ENCODE data around the gene ZNF112.
"Not testable (repeated sequence)": the region's sequence is repeated elsewhere in the genome, so short reads cannot be mapped to it uniquely, and the experiment has no call there.

ZNF112 gene

DNA sequence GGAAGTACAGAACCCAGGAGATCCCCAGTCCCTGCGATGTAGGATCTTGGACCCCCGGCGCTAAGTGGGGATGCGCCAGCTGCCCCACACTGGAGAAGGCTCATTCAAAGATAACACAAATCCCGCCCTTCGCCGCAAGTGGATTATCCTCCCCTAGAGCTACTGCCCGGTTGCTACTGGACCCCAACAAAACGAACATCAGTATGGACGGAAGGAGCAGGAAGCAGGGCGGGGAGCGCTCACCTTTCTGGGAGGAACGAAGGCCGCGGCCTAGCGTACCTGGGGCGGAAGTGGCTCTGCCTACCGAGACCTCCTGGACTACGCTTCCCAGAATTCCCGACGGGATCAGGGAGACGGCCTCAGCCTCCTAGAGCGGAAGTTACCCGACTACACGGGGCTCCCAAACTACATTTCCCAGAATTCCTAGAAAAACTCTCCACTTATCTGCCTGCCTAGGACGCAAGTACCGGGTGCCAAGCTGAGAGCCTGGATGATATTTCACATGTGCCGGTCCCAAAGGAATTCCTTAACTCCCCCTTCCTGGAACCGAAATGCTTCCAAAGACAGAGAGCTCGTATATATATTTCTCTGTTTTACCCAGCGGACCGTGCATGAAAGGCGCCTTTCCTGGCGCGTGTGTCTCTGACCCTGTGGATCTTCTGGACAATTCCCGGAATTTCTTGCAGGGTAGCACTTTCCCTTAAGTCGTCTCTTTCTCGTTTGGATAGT is at the start of gene ZNF112:
ZNF112 (minus strand) TSS at position 298 of the 729 bp plus-strand sequence. CDS start 16,141 bp downstream, outside the sequence.
- no peaks in the 10 kb centered on the region for H3K36me3 ChIP-seq
- no peak within 1 kb of the TSS for H3K4me2 ChIP-seq
- no peak within 1 kb of the TSS for H3K9ac ChIP-seq

DNA sequence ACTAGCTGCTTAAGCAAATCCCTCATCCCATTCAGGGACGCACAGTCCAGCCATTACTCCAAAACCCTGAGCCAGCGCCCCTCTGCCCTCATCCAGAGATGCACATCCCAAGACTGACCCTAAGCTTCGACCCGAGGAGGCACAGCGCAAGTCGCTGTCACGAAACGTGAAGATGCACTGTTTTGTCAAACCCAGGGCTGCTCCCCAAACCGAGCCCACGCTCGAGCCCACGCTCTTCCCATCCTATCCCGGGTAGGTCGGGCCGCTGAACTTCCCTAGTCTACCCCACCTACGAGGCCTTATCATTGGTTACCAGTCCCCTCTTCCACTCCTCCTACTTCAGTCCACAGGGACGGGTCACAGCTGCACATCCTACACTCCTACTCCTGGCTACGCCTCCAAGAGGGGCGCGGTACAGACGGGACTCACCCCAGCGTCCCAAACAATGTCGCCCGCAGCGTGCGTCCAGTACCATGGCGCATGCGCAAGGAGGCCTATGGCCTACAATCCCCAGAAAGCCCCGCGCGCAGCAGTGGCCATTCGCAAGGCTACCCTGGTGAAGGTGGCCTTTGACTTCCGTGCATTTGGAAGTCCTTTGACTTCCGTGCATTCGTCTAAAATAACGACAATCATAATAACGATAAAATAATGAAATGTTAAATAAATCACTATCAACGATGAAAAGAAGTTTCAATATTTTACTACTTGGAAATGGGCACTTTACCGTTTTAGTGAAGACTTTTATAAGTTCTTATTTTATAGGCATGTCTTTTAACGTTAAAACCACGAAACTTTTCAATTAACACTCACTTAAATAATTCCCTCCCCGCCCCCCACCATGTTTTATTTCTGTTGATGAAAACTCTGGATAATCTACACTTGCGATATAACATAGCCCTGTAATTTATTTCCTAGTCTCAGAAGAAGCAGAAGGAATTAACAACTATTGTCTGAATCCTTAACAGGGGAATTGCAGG is 44.9 kb upstream of the ZNF112 start, which contains the start of gene ZNF285:
ZNF285 (minus strand) TSS at position 470 of the 977 bp plus-strand sequence. CDS start 4,395 bp downstream, outside the sequence.
- TF ChIP-seq Cebpa-rat (IDR thresholded peaks at IDR 0.05), result no peak
- peaks cover 0 to 6% (median 2%) of the 10 kb centered on the region in 10 experiments; a peak in 6 of 20 replicates for H3K4me1 ChIP-seq
- peak within 1 kb of the TSS; percentile 60 to 91 (median 83) for H3K4me2 ChIP-seq
- peaks cover 4 to 13% (median 11%) of the 10 kb centered on the region in 11 experiments; a peak in 18 of 22 replicates for H3K36me3 ChIP-seq
- peak within 1 kb of the TSS in 9 of 11 experiments; percentile 9 to 63 (median 44); a peak in 13 of 22 replicates for H3K27ac ChIP-seq
- H4K20me1 ChIP-seq, result no peaks in the 10 kb centered on the region
- peaks cover 50 to 81% (median 67%) of the 10 kb centered on the region in 11 experiments for H3K9me3 ChIP-seq (replicated peaks in 1 of 11)
- H3K4me3 ChIP-seq, result peak within 1 kb of the TSS; percentile 58 to 76 (median 66)
- no peaks in the 10 kb centered on the region for H3K27me3 ChIP-seq
- peak within 1 kb of the TSS in 8 of 11 experiments; percentile 30 to 69 (median 60); a peak in 16 of 22 replicates for H3K9ac ChIP-seq

More for the DNA sequence above, at the start of gene ZNF112:
- no peak for TF ChIP-seq Cebpa-rat (IDR thresholded peaks at IDR 0.05)
- Histone ChIP-seq H3K4me3 (no peak within 1 kb of the TSS), H3K4me1 (no peaks in the 10 kb centered on the region), H4K20me1 (no peaks in the 10 kb centered on the region), H3K9me3 (replicated peaks in 1 of 11) (peaks cover 16 to 43% (median 21%) of the 10 kb centered on the region in 11 experiments), H3K27me3 (no peaks in the 10 kb centered on the region), H3K27ac (no peak within 1 kb of the TSS)

- not testable (repeated sequence) for H3K9ac ChIP-seq, H3K4me2 ChIP-seq, H3K4me1 ChIP-seq, H3K4me3 ChIP-seq, H3K27ac ChIP-seq, H4K20me1 ChIP-seq, H3K27me3 ChIP-seq
- Histone ChIP-seq H3K36me3 (peaks cover 44 to 70% (median 64%) of the 10 kb centered on the region in 11 experiments), H3K9me3 (replicated peaks in 1 of 11) (peaks cover 23 to 70% (median 46%) of the 10 kb centered on the region in 11 experiments)
These were observed 32.8 kb upstream of the ZNF112 start for GRCh38 chr19:44389268-44389667.

- no peaks in the 10 kb centered on the region for H3K4me1 ChIP-seq
- no peak overlapping the region for H3K4me3 ChIP-seq
- no peak overlapping the region for H3K4me2 ChIP-seq
- H3K9ac ChIP-seq, result no peak overlapping the region
- H3K27ac ChIP-seq, result no peak overlapping the region
- no peaks in the 10 kb centered on the region for H3K27me3 ChIP-seq
- no peaks in the 10 kb centered on the region for H3K36me3 ChIP-seq
- H4K20me1 ChIP-seq, result no peaks in the 10 kb centered on the region
- peaks cover 14 to 56% (median 26%) of the 10 kb centered on the region in 11 experiments; a peak in 20 of 22 replicates for H3K9me3 ChIP-seq (replicated peaks in 1 of 11)
- TF ChIP-seq Cebpa-rat (IDR thresholded peaks at IDR 0.05), result no peak
These were observed 18.3 kb upstream of the ZNF112 start for GRCh38 chr19:44374789-44375188.

DNA sequence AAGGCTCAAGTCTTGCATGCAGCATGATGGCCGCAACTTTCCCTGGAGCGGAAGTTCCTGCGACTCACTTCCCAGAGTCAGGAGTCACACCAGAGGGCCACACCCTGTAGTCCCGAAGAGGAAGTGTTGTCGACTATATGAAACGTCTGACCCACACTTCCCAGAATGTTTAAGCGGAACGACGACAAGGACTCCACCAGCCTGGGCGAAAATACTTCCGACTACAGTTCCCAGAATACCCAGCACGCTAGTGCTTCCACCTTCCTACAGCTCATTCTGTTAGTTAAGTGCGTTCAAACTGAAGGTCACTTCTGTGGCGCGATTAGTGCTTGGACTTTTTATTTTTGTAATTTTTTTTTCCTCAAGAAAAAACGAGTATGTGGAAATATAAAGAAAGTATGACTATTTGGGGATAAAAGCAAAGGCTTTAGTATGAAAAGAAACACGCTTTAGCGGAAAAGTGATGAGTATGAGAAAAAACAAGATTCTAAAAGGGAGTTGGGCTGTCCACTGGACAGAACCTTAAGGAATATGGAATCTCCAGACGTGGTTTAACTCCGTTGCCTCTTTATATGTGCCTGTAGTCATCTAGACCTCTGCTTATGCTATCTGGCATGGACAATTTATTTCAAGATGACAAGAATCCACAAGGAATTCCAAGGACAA is 15.5 kb upstream of the ZNF112 start:
- TF ChIP-seq Cebpa-rat (IDR thresholded peaks at IDR 0.05), result no peak
- Histone ChIP-seq H3K4me1 (no peaks in the 10 kb centered on the region), H3K4me2 (no peak overlapping the region), H4K20me1 (no peaks in the 10 kb centered on the region), H3K27ac (no peak overlapping the region), H3K27me3 (no peaks in the 10 kb centered on the region), H3K9ac (no peak overlapping the region), H3K4me3 (no peak overlapping the region), H3K9me3 (replicated peaks in 1 of 11) (peaks cover 14 to 51% (median 25%) of the 10 kb centered on the region in 11 experiments; a peak in 20 of 22 replicates), H3K36me3 (no peaks in the 10 kb centered on the region)

DNA sequence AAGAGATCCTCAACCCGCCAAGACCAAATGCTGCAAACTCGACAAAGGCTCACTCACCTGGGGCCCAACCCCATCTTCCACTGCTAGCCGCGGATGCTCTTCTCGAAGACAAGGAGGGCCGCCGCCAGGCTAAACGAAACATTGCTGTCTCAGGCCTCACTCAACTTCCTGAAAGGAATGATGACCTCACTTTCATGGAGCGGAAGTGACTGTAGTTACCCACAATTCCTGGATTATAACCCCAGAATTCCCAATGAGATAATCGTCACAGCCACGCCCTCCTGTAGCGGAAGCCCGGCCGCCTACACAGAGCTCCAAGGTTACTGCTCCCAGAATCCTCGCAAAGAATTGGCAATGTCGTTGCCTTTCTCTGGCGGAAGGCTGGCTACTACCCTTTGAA is 10.5 kb upstream of the ZNF112 start:
- Histone ChIP-seq H3K27ac (no peak overlapping the region), H3K36me3 (no peaks in the 10 kb centered on the region), H3K4me1 (no peaks in the 10 kb centered on the region), H3K4me2 (no peak overlapping the region), H4K20me1 (no peaks in the 10 kb centered on the region), H3K4me3 (no peak overlapping the region), H3K9me3 (replicated peaks in 1 of 11) (peaks cover 0 to 16% (median 3%) of the 10 kb centered on the region in 11 experiments; a peak in 9 of 22 replicates), H3K9ac (no peak overlapping the region), H3K27me3 (no peaks in the 10 kb centered on the region)
- no peak for TF ChIP-seq Cebpa-rat (IDR thresholded peaks at IDR 0.05)

DNA sequence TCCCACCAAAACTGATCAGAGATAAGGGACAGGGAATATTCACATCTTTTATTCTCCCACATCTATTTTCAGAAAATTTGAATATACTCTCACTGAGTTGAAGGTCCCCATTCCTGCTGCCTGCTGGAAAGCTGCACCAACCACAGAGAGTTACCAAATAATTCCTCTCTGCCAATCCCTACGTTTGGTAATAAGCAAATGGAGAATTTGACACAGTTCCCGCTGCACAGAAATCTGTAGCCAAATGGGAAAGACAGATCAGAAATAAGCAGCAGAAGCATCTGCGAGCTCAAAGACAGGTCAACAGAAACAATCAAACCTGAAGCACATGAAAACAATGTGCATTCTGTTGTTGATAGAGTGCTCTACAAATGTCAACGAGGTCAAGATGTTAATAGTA is 9.9 kb downstream of the ZNF112 start:
- H3K4me2 ChIP-seq, result no peak overlapping the region
- peaks cover 0 to 6% (median 0%) of the 10 kb centered on the region in 10 experiments; a peak in 2 of 20 replicates for H3K4me1 ChIP-seq
- no peak overlapping the region for H3K9ac ChIP-seq
- no peak overlapping the region for H3K27ac ChIP-seq
- no peaks in the 10 kb centered on the region for H4K20me1 ChIP-seq
- TF ChIP-seq Cebpa-rat (IDR thresholded peaks at IDR 0.05), result no peak
- H3K36me3 ChIP-seq, result no peaks in the 10 kb centered on the region
- peaks cover 11 to 26% (median 16%) of the 10 kb centered on the region in 11 experiments; a peak in 20 of 22 replicates for H3K9me3 ChIP-seq (replicated peaks in 1 of 11)
- H3K4me3 ChIP-seq, result no peak overlapping the region
- no peaks in the 10 kb centered on the region for H3K27me3 ChIP-seq

- Histone ChIP-seq H3K27me3 (no peaks in the 10 kb centered on the region), H3K9me3 (replicated peaks in 1 of 11) (peaks cover 11 to 26% (median 16%) of the 10 kb centered on the region in 11 experiments; a peak in 20 of 22 replicates), H3K27ac (no peak overlapping the region), H4K20me1 (no peaks in the 10 kb centered on the region), H3K4me2 (no peak overlapping the region), H3K4me3 (no peak overlapping the region), H3K36me3 (no peaks in the 10 kb centered on the region), H3K9ac (no peak overlapping the region), H3K4me1 (peaks cover 0 to 6% (median 0%) of the 10 kb centered on the region in 10 experiments; a peak in 2 of 20 replicates)
- no peak for TF ChIP-seq Cebpa-rat (IDR thresholded peaks at IDR 0.05)
These were observed 10.5 kb downstream of the ZNF112 start for GRCh38 chr19:44345959-44346358.
